SKM-1 treated with dmso at 0.1 percent for 144 hours (cell line): ENCODE data around the gene TGFB1I1.
"Not testable (repeated sequence)": the region's sequence is repeated elsewhere in the genome, so short reads cannot be mapped to it uniquely, and the experiment has no call there.

Experiments
- DNase-seq: peaks from one replicate; lab custom pipeline; 2025; ENCODE audit not compliant: unreplicated experiment; lab: John Stamatoyannopoulos, UW

Gene TGFB1I1

GRCh38 chr16:31471875-31472708, at the start of gene TGFB1I1:
TGFB1I1 (plus strand) TSS chr16:31472152; CDS start chr16:31472189, 37 bp downstream.
- DNase-seq, result no peak

- DNase-seq, result no peak
These were observed 48.7 kb upstream of the TGFB1I1 start for GRCh38 chr16:31423241-31423640.

DNA sequence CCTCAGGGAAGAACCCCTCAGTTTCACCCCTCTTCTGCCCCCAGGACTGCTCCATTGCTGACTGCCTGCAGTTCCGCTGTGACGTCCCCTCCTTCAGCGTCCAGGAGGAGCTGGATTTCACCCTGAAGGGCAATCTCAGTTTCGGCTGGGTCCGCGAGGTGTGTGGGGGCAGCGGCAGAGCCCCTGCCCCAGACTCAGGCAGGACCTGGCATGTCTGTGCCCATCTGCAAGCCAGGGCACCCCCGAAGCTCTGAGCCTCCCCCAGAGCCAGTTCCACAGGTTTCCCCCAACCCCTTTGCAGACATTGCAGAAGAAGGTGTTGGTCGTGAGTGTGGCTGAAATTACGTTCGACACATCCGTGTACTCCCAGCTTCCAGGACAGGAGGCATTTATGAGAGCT, 48.2 kb upstream of the TGFB1I1 start:
- DNase-seq, result no peak

- DNase-seq, result peak; percentile 56
These were observed 44.3 kb upstream of the TGFB1I1 start for GRCh38 chr16:31427441-31428278.

- no peak for DNase-seq
These were observed 43.7 kb upstream of the TGFB1I1 start, which contains the start of gene COX6A2 for GRCh38 chr16:31428279-31428597. COX6A2 (minus strand) TSS chr16:31428360; CDS start chr16:31428325, 35 bp downstream.

DNA sequence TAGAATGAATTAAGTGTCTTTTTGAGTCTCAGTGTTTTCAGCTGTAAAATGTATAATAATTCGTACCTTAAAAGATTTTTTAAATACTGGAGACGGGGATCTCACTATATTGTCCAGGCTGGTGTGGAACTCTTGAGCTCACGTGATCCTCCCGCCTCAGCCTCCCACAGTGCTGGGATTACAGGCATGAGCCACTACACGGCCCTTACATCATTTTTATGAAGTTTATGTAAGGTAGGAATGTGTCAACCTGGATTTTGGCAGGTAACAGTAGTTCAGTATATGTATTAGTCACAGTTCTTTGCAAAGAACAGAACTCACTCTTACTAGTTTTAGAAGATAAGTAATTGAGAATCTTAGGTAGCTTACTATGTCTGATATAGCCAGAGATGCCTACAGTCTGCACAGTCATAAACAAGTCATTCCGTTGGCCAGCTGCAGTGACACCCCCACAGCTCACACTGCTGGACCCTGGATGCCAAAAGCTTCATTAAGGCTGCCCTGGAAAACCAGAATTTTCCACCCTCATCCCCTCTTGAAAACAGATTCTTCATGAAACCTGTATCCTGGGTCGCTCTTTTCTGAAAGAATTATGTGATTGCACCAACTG, 43.2 kb upstream of the TGFB1I1 start:
- no peak for DNase-seq

DNA sequence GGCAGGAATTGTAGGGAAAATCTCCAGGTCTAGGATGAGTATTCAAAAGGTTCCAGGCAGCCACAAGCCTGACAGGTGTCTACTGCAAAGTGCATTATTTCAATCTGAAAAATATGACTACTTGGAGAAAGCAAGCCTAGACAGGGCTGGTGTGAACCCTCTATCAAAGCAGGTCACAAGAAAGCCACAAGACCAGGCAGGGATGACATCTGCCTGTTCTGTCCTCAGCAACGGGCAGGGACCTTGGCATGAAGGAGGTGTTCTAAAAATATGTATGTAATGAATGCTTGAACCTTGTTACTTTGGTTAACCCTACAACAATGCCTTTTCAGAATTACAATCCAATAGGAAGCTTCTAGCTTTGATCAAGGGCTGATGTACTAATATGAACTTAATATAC, 42.6 kb upstream of the TGFB1I1 start:
- DNase-seq, result no peak

DNA sequence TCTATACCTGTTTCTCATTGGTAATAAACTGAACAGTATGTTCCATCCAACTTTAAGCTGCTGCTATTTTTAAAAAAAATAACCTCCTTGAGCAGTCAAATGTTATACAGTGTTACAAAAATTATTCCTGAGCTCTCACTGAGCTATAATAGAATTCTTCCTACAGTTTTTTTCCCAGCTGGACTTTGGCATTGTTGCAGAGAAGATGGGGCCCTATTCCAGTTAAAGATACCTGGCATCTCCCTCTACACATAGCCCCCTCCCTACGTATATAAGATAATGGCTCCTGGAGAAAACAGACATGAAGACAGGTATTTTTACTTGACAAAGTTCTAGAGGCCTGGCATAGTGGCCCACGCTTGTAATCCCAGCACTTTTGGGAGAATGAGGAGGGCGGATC, 42.2 kb upstream of the TGFB1I1 start:
- no peak for DNase-seq

- DNase-seq, result no peak
These were observed 41.4 kb upstream of the TGFB1I1 start for GRCh38 chr16:31430380-31431052.

DNA sequence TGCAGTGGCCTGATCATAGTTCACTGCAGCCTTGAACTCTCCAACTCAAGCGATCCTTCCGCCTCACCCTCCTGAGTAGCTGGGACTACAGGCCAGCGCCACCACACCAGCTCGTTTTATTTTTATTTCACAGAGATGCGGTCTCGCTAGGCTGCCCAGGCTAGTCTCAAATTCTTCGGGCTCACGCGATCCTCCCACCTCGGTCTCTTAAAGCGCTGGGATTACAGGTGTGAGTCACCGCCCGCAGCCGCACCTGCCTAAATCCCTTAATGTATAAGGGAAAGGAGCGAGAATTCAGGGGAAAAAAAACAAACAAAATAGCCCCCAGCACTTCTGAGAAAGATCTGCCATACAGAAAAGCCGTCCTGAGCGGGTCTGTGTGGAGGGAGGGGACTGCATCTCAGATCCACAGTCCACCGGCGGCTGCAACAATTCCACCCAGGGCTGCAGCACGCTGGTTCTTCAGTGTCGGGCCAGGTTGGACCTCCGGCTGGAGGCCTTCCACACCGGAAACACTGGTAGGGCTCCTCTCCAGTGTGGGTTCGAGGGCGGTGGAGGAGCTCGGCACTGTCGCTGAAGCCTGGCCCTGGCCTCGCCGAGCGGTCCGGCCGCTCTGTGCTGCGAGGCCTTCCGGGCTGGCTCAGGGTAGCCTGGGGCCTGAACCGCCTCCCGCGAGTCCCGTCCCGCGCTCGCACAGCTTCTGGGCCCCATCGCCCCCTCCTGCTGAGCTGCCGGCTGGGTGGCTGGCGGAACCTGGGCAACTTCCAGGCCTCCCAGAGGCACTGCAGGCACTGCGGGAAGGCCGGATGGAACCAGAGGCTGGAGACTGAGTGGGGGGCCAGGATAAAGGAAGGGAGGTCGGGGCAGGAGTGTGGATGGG, 36.4 kb upstream of the TGFB1I1 start:
- DNase-seq, result no peak

GRCh38 chr16:31436221-31437045, 35.5 kb upstream of the TGFB1I1 start:
- DNase-seq, result no peak

DNA sequence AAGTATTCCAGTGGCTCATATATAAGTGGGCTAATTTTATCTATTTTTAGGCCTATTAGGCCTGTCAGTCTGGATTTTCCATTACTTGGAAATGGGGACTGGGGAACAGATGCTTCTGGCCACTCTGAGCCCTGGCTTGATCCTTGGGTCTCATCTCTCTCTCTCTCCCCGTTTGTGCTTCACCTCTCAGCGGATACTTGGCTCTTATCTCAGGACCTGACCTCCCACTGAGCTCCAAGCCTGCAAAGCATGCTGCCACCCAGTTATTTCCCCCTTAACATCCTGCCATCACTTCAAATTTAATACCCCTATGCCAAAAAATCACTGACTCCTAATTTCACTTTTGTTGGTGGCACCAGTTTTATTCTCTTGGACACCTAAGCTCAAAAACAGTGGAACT, 33.5 kb upstream of the TGFB1I1 start:
- DNase-seq, result no peak

- not testable (repeated sequence) for DNase-seq
These were observed 32.9 kb upstream of the TGFB1I1 start for GRCh38 chr16:31439023-31439422.

- no peak for DNase-seq
These were observed 32.4 kb upstream of the TGFB1I1 start for GRCh38 chr16:31439519-31439918.

DNA sequence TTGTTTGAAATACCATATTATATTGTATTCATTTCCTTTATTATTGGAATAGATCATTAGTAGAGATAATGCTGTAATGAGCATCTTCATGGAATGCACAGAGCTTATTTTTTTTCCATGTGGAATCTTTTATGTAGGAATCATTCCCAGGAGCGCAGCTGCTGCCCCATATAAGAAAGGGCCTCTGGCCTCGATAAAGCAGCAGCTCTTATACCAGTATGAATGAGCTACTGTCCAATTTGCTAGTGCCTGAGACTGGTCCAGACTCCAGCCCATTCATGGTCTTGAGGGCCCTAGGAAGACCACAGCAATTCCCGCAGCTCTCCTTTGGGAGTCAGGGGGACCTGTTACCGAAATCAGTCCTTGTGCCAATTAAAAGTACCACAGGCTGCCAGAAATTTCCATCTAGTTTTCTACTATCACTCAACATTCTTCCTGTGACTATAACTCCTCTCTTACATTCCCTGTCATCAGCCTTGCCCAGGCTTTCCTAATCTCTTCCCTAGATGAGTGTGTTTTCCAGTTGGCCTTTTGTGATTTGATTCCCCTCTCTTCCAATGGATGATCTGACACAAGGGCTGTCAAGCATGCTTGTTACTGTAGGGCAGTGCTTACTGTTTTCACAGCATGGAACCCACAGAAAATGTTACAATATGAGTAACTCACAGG, 31.3 kb upstream of the TGFB1I1 start:
- DNase-seq, result no peak

GRCh38 chr16:31441956-31442355, 30.0 kb upstream of the TGFB1I1 start:
- no peak for DNase-seq

DNA sequence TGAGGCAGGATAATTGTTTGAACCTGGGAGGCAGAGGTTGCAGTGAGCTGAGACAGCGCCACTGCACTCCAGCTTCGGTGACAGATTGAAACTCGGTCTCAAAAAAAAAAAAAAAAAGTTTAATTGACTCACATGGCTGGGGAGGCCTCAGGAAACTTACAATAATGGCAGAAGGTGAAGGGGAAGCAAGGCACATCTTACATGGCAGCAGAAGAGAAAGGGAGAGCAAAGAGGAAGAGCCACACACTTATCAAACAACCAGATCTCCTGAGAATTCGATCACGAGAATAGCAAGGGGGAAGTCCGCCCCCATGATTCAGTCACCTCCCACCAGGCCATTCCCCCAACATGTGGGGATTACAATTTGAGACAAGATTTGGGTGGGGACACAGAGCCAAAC, 26.0 kb upstream of the TGFB1I1 start:
- not testable (repeated sequence) for DNase-seq

GRCh38 chr16:31451201-31451600, 20.8 kb upstream of the TGFB1I1 start:
- DNase-seq, result no peak
